ENCODE results near the gene IFT57. TPM values are rescaled to one million over a fixed set of nuclear protein-coding genes. Genes with fewer than 3 reads are reported as not detected.

Gene IFT57
- polyA plus RNA-seq, 1 donor from 2014 or later: 70.7 TPM

DNA sequence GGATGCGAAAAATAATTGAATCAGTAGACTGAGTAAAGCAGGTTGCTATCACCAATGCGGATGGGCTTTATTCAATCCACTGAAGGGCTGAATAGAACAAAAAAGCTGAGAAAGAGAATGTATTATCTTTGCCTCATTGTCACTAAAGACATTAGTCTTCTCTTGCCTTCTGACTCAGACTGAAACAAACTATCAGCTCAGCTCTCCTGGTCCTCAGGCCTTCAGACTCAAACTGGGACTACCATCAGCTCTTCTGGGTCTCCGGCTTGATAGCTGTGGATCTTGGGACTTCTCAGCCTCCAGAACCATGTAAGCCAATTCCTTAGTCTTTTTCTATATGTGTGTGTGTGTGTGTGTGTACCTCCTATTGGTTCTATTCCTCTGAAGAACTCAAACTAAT is 12.6 kb downstream of the IFT57 start:
- no peaks in the 10 kb centered on the region for H3K9me3 ChIP-seq (ENCODE audit: low read length)
- no peaks in the 10 kb centered on the region for H3K79me2 ChIP-seq (replicated peaks; ENCODE audit: insufficient read depth, low read length)
- no peaks in the 10 kb centered on the region for H4K20me1 ChIP-seq (ENCODE audit: insufficient read depth)
- no peaks in the 10 kb centered on the region for H3F3A ChIP-seq (ENCODE audit: insufficient read depth, low read length, poor library complexity, severe bottlenecking)
- H2AFZ ChIP-seq (ENCODE audit: low read depth, low read length): no peak overlapping the region
- no peaks in the 10 kb centered on the region for H3K9me2 ChIP-seq (ENCODE audit: insufficient read depth, low read length)
- H3K27me3 ChIP-seq (ENCODE audit: insufficient read depth, low read depth, low read length): no peaks in the 10 kb centered on the region
- no peaks in the 10 kb centered on the region for H3K36me3 ChIP-seq (ENCODE audit: insufficient read depth, low read length)
- H3K4me2 ChIP-seq (ENCODE audit: low read length): no peak overlapping the region
- H3K4me3 ChIP-seq (ENCODE audit: low read length): no peak overlapping the region
- no peak overlapping the region for H3K9ac ChIP-seq (ENCODE audit: low read length)
- H3K27ac ChIP-seq (ENCODE audit: low read length): no peak overlapping the region
- no peak for TF ChIP-seq EP300 (conservative IDR thresholded peaks at IDR 0.05; ENCODE audit: poor library complexity, severe bottlenecking)
- TF ChIP-seq, protein P1, sequence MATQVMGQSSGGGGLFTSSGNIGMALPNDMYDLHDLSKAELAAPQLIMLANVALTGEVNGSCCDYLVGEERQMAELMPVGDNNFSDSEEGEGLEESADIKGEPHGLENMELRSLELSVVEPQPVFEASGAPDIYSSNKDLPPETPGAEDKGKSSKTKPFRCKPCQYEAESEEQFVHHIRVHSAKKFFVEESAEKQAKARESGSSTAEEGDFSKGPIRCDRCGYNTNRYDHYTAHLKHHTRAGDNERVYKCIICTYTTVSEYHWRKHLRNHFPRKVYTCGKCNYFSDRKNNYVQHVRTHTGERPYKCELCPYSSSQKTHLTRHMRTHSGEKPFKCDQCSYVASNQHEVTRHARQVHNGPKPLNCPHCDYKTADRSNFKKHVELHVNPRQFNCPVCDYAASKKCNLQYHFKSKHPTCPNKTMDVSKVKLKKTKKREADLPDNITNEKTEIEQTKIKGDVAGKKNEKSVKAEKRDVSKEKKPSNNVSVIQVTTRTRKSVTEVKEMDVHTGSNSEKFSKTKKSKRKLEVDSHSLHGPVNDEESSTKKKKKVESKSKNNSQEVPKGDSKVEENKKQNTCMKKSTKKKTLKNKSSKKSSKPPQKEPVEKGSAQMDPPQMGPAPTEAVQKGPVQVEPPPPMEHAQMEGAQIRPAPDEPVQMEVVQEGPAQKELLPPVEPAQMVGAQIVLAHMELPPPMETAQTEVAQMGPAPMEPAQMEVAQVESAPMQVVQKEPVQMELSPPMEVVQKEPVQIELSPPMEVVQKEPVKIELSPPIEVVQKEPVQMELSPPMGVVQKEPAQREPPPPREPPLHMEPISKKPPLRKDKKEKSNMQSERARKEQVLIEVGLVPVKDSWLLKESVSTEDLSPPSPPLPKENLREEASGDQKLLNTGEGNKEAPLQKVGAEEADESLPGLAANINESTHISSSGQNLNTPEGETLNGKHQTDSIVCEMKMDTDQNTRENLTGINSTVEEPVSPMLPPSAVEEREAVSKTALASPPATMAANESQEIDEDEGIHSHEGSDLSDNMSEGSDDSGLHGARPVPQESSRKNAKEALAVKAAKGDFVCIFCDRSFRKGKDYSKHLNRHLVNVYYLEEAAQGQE (IDR thresholded peaks at IDR 0.05; ENCODE audit: borderline replicate concordance): no peak
- TF ChIP-seq, protein P2, sequence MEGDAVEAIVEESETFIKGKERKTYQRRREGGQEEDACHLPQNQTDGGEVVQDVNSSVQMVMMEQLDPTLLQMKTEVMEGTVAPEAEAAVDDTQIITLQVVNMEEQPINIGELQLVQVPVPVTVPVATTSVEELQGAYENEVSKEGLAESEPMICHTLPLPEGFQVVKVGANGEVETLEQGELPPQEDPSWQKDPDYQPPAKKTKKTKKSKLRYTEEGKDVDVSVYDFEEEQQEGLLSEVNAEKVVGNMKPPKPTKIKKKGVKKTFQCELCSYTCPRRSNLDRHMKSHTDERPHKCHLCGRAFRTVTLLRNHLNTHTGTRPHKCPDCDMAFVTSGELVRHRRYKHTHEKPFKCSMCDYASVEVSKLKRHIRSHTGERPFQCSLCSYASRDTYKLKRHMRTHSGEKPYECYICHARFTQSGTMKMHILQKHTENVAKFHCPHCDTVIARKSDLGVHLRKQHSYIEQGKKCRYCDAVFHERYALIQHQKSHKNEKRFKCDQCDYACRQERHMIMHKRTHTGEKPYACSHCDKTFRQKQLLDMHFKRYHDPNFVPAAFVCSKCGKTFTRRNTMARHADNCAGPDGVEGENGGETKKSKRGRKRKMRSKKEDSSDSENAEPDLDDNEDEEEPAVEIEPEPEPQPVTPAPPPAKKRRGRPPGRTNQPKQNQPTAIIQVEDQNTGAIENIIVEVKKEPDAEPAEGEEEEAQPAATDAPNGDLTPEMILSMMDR (IDR thresholded peaks at IDR 0.05; ENCODE audit: poor library complexity, severe bottlenecking): no peak
- no peak for TF ChIP-seq TAF1 (IDR thresholded peaks at IDR 0.05; ENCODE audit: low read depth)
- no peak for TF ChIP-seq POLR2AphosphoS5 (IDR thresholded peaks at IDR 0.05)
- no peak for TF ChIP-seq SMC3 (conservative IDR thresholded peaks at IDR 0.05; ENCODE audit: poor library complexity)
- no peak for TF ChIP-seq RAD21 (conservative IDR thresholded peaks at IDR 0.05)
- TF ChIP-seq MXI1 (conservative IDR thresholded peaks at IDR 0.05; ENCODE audit: poor library complexity, severe bottlenecking): no peak
- no peak for TF ChIP-seq EZH2 (IDR thresholded peaks at IDR 0.05; ENCODE audit: borderline replicate concordance, insufficient read depth, low read length, poor library complexity, severe bottlenecking)

DNA sequence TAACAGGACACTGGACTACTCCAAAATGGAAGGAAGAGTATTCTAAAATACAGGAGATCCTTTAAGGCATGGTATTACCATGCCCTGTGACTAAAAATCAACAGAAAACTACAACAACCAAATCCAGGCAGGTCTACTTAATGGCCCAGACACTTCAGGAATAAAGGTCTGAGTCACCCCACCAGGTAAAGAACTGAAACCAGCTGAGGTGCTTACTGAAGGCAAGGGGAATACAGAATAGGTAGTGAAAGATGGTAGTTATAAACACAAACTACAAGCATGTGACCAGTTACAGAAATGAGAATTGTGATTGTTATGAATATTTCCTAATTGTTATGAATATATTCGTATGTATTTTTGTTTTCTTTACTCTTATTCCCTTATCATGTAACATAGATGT is 13.4 kb downstream of the IFT57 start:
- H3K4me3 ChIP-seq (ENCODE audit: low read length): no peak overlapping the region
- no peaks in the 10 kb centered on the region for H3K36me3 ChIP-seq (ENCODE audit: insufficient read depth, low read length)
- H2AFZ ChIP-seq (ENCODE audit: low read depth, low read length): no peak overlapping the region
- H4K20me1 ChIP-seq (ENCODE audit: insufficient read depth): no peaks in the 10 kb centered on the region
- no peaks in the 10 kb centered on the region for H3K27me3 ChIP-seq (ENCODE audit: insufficient read depth, low read depth, low read length)
- H3K27ac ChIP-seq (ENCODE audit: low read length): no peak overlapping the region
- H3K9me2 ChIP-seq (ENCODE audit: insufficient read depth, low read length): no peaks in the 10 kb centered on the region
- no peaks in the 10 kb centered on the region for H3K9me3 ChIP-seq (ENCODE audit: low read length)
- no peaks in the 10 kb centered on the region for H3K79me2 ChIP-seq (replicated peaks; ENCODE audit: insufficient read depth, low read length)
- H3F3A ChIP-seq (ENCODE audit: insufficient read depth, low read length, poor library complexity, severe bottlenecking): no peaks in the 10 kb centered on the region
- TF ChIP-seq TAF1 (IDR thresholded peaks at IDR 0.05; ENCODE audit: low read depth) (no peak), POLR2AphosphoS5 (IDR thresholded peaks at IDR 0.05) (no peak), MXI1 (conservative IDR thresholded peaks at IDR 0.05; ENCODE audit: poor library complexity, severe bottlenecking) (no peak)
- no peak overlapping the region for H3K4me2 ChIP-seq (ENCODE audit: low read length)
- no peak overlapping the region for H3K9ac ChIP-seq (ENCODE audit: low read length)

DNA sequence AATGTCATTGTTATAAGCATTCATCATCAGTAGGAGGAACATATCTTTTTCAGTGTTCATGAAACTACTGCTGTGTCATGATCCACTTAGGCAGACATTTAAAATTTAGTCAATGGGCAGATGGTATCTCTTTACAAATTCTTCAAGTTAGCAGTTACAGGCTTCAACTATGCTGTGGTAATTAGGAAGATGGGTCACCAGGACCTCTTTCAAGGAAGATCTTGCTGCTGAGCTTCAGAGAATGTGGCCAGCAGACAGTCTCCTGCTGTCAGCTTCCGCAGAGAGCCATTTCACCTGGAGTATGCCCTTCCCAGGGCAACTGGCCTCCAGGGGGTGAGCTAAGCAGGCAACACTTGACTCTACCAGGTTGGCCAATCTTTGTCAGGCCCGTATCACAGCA is 19.4 kb downstream of the IFT57 start:
- Histone ChIP-seq H4K20me1 (ENCODE audit: insufficient read depth) (no peaks in the 10 kb centered on the region), H3K36me3 (ENCODE audit: insufficient read depth, low read length) (no peaks in the 10 kb centered on the region), H3F3A (ENCODE audit: insufficient read depth, low read length, poor library complexity, severe bottlenecking) (no peaks in the 10 kb centered on the region), H3K79me2 (replicated peaks; ENCODE audit: insufficient read depth, low read length) (no peaks in the 10 kb centered on the region), H3K4me2 (ENCODE audit: low read length) (no peak overlapping the region), H3K27ac (ENCODE audit: low read length) (no peak overlapping the region), H3K4me3 (ENCODE audit: low read length) (no peak overlapping the region), H3K27me3 (ENCODE audit: insufficient read depth, low read depth, low read length) (no peaks in the 10 kb centered on the region), H3K9me3 (ENCODE audit: low read length) (no peaks in the 10 kb centered on the region), H3K9me2 (ENCODE audit: insufficient read depth, low read length) (no peaks in the 10 kb centered on the region), H2AFZ (ENCODE audit: low read depth, low read length) (no peak overlapping the region), H3K9ac (ENCODE audit: low read length) (no peak overlapping the region)
- TF ChIP-seq RAD21 (conservative IDR thresholded peaks at IDR 0.05): no peak

All from neural cell (in vitro differentiated cells).